ENCODE measurements around the gene CSHL1.
"Not testable (repeated sequence)": the region's sequence is repeated elsewhere in the genome, so short reads cannot be mapped to it uniquely, and the experiment has no call there.

DNA sequence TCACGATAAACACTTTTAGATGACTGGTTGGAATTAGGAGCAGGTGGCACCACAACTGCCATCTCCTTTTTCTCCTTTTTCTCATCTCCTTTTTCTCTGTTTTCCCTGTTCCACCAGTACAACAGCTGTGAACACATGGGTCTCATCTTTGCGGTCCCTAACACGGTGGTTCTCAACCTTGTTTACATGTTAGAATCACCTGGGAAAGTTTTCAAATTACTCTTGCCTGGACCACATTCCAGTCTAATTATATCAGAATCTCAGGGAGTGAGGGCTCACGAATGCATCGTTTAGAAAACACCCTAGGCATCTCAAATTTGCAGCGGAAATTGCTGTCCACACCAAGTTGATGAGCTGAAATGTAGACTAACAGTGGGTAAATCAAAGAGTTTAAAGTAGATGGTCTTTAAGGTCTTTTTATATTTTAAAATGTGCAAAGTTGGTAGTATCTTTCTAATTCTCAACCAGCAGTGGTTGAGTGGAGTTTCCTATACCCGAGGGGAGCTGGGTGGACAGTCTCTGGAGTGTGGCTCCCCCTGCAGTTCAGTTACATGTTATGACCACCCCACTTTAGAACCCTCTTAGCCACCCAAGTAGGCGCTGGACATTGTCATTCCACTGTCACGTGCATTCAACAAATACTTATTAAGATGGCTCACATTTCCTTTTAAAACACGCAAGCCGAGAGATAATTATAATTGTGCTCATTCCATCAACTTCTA is 18.6 kb downstream of the CSHL1 start:
- TF ChIP-seq, protein P1, sequence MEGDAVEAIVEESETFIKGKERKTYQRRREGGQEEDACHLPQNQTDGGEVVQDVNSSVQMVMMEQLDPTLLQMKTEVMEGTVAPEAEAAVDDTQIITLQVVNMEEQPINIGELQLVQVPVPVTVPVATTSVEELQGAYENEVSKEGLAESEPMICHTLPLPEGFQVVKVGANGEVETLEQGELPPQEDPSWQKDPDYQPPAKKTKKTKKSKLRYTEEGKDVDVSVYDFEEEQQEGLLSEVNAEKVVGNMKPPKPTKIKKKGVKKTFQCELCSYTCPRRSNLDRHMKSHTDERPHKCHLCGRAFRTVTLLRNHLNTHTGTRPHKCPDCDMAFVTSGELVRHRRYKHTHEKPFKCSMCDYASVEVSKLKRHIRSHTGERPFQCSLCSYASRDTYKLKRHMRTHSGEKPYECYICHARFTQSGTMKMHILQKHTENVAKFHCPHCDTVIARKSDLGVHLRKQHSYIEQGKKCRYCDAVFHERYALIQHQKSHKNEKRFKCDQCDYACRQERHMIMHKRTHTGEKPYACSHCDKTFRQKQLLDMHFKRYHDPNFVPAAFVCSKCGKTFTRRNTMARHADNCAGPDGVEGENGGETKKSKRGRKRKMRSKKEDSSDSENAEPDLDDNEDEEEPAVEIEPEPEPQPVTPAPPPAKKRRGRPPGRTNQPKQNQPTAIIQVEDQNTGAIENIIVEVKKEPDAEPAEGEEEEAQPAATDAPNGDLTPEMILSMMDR (conservative IDR thresholded peaks at IDR 0.05): not testable (repeated sequence)
- TF ChIP-seq EZH2 (IDR thresholded peaks at IDR 0.05; ENCODE audit: low read depth): not testable (repeated sequence)
